A172 (cell line): Measurements from ENCODE around the gene DCST1. TPM values are rescaled to one million over a fixed set of nuclear protein-coding genes. Genes with fewer than 3 reads are reported as not detected.

Source experiments
- DNase-seq: peaks from one replicate; pipeline ENCODE4 v3.0.0-alpha.2; 2015; ENCODE audit warnings: low spot score
- total RNA-seq: library from RNA; depleted of rRNA; stranded (reverse); fragments of >200 nt; shearing (Covaris generic); gene quantifications from 2 replicates; pipeline ENCODE4 v1.2.3, GENCODE V29; 2014

Gene DCST1
- total RNA-seq, 1 experiment from 2014 or later = not detected

DNA sequence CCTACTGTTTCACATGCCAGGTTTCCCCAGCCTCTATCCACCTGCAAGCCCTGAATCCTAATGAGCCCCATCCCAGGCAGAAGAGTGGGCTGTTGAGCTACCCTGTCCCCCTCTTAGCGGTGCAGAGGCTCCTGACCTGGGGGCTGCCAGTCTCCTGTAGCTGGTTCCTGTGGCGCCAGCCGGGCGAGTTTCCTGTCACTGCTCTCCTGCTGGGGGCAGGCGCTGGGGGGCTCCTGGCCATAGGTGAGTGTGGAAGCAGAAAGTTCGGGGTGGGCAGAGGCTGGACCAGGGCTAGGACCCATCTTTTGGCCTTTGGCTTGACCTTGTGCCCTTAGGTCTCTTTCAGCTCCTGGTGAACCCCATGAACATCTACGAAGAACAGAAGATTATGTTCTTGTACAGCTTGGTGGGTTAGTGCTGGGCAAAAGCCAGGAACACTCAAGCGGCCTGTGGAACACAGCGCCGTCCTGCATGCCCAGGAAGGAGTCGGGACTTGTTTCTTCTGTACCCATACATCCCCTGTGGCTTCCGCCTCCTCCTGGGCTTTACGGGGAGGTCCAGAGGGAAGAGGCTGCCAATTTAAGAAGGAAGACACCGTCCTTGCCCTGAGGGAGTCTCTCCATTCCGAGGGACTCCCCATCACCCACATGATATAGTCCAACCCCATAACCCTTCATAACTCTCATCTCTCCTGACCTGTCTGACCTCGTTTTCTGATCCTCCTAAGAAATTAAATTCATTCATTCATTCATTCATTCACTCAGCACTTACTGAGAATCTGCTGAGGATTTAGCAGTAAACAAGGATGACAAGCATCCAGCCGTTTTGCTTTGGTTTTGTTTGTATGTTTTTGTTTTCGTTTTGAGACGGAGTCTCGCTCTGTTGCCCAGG is 939 bp downstream of the DCST1 start:
- DNase-seq = no peak

DNA sequence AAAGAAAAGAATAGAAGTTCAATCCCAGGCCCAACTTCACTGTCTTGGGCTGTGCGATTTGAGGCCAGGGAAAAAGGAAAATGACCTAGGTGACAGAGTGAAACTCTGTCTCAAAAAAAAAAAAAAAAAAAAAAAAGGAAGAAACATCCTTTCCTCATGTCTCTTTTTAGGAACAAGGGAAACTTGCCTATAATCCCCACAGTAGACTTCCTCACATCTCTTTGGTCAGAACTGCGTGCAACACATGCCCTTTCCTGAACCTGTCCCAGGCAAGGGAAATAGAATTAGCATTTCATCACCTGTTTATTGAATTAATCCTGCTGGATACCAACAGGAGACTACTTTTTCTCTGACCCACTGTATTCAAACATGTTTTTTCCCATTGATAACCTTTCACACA is 2.3 kb downstream of the DCST1 start:
- no peak for DNase-seq

DNA sequence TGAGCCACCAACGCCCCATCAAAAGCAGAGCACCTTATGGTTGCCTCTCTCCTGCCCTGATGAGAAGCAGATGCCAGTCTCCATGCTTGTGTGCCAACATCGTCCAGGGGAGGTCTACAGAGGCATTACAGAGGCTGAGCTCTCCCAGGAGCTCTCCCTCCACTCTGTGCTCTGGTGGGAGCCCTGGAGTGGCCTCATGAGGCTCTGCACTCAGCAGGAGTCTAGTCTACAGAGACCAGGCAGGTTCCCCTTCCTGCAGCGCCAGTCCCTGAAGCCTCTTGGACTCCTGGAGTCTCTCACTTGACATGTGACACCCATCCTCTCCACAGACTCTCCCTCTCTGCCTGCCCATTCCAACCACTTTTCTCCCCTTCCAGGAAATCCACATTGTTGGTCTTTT is 3.4 kb downstream of the DCST1 start:
- DNase-seq = no peak

DNA sequence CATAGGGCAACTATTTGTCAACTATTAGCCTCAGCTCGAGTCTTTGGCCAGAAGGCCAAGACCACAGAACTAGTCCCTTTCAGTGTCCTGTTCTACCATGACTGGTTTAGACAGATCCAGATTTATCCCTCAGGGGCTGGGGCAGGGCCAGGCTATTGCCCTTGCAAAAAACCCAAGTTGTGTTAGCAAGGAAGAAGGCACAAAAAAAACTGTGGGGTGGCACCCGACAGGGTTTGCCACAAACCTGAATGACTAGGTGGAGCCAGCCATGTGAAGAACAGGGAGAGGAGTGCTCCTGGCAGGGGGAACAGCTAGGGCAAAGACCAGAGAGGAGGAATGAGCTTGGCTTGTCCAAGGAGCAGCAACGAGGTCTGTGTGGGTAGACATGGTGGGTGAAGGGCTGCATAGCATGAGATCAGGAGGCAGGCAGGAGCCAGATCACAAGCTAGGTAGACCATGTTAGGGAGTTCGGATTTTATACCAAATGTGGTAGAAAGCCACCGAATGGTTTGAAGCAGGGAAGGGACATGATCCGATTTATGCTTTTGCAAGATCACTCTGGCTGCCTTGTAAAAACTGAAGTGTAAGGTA is 4.3 kb downstream of the DCST1 start:
- no peak for DNase-seq

DNA sequence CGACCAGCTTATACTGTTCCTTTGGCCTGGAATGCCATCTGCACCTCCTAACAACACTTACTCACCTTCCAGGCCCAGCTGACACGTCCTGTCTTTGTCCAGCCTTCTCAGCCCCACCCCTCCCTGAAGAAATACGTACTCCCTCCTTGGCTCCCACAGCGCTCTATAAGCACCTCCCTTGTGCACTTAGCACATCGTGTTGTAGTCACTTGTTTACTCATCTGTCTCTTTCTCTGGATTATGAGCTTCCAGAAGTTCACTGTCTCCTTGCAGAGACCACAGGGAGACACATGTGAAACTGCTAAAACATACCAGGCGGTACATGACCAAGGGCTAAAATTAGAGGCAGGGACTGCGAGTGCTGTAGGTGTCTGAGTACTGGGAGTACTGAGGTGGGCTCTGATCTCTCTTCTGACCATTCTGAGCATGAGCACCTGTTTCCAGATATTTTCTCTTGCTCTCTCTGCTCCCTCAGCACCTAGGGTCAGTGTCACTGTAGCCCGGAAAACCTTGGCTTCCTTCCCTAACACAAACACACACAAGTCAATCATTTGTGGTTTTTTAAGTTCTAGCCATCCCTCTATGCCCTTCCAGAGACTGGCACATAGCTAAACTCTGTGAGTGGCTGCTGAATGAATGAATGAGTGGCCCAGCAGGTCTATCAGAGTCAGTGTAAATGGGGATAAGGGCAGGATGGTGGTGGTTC is 5.1 kb downstream of the DCST1 start:
- peak; percentile 73 for DNase-seq

DNA sequence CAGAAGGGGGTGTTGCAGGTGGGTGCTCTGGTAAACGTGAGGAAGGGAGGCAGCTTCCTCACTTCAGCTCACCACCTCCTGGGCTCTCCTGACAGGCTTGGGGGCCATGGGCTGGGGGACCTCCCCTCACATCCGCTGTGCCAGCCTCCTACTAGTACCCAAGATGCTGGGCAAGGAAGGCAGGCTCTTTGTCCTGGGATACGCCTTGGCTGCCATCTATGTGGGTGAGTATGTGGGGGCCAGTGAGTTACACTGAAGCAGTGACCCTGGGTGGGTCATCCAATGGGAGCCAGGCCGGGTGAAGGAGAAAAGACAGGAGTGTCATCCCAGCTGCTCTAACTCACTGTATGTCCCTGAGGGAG is 5.7 kb downstream of the DCST1 start:
- DNase-seq = no peak

DNA sequence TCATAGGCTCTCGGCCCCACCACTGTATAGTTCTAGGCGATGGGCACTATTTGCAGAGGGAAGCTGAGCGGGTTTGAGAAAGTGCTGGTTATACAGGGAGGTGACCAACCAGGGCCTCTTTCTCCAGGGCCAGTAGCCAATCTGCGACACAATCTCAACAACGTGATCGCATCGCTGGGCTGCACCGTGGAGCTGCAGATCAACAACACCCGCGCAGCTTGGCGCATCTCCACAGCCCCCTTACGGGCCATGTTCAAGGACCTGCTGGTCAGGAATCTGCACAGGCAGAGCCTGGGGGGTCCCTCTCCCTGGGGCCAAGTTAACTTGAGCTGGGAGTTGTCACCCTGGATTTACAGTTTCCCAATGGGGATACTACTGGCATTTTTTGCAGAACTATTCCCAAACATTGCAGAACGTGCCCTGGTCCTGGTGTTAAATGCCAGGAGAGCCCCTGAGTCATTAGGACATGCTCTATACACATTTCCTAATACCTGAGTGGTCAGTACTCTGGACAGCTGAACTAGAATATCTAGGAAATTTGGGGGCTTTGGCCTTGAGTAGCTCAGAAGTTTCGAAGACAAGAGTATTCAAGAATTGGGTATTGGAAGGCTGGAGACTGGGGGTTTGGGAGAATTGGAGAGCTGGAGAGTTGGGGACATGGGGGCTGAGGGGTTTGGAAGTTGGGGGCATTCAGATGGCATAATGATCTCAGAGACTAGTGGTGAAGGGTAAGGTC is 6.9 kb downstream of the DCST1 start:
- DNase-seq = no peak

DNA sequence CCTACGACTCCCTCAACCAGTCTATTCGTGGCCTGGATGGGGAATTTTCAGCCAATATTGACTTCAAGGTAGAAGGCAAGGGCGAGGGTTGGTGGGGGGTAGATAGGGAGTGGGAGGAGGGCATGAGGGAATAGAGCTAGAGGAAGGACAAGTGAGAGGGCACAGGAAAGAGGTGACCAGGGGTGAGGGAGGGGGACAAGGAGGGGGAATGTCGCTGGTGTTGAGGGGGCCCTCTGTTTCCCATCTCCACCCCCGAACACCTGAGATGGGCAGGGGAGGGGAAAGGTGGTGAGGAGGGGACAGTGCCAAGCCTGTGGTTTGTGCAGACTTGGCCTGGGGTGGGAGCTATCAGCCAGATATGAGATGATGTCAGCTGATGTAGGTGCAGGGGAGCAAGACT is 9.2 kb downstream of the DCST1 start:
- DNase-seq = no peak

DNA sequence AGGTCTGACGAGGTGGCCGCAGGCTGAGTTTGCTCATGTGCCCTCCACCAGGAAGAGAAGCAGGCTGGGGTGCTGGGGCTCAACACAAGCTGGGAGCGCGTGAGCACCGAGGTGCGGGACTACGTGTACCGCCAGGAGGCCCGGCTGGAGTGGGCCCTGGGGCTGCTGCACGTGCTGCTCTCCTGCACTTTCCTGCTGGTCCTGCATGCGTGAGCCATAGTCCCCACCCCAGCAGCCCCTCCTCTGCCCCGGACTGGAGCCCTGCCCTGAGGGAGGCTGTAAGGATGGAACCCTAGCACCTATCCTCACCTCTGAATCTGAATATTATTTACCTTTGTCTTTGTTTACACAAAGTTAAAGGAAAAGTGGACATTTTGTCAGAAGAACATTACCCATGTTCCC is 9.7 kb downstream of the DCST1 start:
- no peak for DNase-seq

DNA sequence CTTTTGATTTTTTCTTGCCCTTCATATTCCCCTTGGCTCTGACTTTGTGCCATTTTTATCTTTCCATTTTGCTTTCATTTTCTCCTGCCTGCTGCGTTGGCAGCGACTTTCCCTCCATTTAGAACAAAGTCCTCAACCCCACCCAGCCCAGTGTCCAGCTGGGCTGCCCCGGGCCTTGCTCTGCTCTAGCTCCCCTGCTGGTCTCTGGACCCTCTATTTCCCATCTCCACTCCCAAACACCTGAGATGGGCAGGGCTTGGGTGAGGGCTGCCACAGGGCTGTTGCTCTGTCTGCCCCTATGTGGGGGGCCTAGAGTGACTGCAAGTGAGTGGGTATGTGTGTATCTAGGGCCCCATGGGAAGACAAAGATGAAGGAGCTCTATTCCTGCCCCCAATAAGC is 10.2 kb downstream of the DCST1 start:
- DNase-seq = no peak

DNA sequence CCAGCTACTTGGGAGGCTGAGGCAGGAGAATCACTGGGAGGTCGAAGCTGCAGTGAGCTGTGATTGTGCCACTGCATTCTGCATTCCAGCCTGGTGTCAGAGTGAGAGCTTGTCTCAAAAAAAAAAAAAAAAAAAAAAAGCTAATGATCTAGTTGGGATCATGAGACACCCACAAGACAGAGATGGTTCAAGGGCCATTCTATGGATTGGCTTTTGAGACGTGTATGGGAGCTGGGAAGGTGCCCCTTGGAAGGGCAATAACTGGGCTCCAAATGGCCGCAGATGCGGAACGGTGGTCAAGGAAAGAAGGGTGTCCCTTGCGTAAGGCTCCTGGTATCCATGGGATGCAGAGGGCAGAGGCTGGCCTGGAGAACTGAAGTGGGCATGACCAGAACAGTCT is 10.7 kb downstream of the DCST1 start:
- no peak for DNase-seq

DNA sequence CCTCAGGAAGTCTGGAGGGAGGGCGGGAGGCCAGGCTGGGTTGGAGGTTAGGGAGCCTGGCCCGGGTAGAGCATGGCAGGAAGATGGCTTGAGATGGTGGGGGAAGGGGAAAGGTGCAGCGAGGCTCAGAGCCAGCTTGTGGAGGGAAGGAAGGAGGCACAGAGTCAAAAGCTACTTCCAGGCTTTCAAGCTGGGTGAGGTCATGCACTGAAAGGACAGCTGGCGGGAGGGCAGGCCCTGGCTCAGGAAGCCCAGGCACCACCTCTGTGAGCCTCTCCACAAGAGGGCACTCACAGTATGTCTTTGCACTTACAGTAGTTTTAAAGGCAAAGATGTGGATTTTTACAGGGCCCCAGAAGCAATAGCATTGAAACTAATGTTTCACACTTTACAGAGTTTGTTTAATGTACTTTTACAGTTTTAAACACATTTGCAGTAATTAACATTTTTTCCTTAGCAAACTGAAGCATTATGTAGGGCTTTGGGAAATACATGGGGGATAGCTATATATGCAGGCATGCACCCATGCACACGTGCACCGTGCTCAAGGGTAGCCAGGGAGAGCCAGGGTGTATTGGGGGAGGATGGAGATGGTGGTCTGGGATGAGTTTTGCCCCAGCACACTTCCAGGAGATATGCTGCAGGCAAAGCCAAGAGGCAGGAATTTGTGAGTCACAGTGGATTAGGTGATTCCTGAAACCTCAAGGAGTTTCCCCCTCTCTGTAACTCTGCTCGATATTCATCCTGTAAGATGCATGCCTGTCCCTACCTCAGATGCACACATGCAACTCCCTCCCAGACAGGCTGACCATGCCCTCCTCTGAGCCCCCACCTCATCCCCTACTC is 11.4 kb downstream of the DCST1 start:
- DNase-seq = peak; percentile 90

DNA sequence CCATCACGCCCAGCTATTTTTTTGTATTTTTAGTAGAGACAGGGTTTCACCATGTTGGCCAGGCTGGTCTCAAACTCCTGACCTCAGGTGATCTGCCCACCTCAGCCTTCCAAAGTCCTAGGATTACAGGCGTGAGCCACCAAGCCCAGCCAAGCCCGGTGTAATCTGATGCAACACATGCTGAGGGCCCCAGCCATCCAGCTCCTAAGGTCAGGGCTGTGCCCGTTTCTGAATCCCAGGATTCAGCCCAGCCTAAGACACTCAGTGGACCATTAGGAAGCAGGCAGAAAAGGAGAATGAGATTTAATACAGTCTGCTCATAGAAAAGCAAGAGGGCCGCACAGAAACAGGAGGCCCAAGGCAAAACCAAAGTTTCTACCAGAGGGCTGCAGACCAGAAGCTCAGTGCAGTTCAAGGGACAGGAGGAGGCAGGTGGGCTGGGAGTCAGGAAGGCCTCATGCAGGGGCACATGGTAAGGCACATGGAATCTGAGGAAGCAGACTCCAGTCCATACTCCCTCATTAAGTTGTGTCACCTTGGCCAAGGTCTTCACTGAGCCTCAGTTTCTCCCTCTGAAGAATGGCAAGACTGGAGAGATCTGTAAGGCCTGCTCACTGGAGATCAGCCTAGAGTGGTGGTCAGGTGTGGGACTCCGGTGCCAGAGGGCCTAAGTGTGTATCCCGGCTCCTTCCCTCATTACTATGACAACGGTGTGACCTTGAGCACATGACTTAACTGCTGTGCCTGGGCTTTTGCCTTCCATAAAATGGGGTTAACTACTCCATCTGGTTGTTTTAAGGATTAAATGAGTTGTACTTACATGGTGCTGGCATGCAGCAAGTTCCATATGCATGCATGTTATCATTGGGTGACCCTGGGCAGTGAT is 15.1 kb downstream of the DCST1 start:
- no peak for DNase-seq

DNA sequence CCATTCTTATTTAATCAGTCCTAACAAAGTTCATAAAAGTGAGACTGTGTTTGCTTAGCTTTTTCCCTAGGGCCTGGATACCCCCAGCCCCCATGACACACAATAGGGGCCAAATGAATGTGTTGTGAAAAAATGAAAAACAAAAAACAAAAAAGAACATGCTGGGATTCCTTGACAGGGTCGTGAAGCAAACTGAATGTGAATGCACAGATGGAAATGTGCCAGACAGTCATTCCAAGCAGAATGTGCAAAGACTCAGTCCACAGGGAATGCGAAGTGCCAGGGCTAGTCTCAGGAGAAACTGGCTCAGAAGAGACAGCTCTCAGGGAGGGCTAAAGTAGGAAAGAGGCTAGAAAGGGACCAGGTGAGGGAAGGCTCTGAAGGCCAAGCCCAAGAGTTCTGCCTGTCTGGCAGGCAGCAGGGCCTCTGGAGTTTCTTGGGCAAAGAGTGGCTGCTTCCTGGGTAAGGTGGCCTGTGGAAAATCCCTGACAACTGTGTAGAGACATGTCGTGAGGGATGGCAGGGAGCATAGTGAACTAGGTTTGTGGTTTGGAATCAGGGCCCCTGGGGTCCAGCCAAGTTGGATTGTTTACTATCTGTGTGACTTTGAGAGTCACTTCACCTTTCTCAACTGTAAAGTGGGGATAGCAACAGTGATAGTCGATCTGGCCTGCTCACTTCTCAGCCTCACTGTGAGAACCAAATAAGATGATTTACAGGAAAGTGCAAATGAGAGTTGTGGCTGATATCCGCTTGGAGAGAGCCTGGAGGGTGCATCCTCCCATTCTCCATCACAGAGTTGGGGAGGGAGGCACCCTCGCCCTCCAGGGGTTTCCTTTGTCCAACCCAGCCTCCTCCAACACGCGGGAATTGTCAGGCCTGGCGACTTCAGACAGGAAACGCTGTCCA is 16.3 kb downstream of the DCST1 start:
- DNase-seq = peak; percentile 64

DNA sequence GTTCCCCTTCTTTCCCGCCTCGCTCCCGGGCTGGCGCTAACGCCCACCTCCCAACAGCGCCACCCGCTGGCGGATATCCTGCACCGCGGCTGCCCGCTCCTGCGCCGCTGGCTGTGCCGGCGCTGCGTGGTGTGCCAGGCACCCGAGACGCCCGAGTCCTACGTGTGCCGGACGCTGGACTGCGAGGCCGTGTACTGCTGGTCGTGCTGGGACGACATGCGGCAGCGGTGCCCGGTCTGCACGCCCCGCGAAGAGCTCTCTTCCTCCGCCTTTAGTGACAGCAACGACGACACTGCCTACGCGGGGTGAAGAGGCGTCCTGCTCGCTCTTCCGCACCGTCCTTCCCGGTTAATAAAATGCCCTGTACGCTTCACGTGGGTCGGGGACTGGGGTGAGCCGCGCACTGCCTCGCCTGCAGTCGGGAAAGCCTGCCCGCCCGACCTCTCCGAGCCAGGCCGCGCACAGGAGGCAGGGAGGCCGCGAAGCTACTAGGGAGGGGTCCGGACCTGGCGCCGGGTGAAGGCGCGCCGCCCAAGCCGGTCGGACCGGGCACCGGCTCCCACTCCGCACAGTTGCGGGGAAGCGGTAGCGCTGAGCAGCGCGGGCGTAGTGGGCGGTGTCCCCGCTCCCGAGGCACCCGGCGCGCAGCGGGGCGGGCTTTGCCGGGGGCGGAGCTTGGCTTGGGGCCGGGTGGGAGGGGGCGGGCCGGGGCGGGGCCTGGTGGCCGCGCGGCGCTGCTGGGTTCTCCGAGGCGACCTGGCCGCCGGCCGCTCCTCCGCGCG is 17.1 kb downstream of the DCST1 start, which contains the start of gene ADAM15:
Gene ADAM15 (plus strand): TSS at position 757 of the 782 bp plus-strand sequence. CDS start 71 bp downstream, outside the sequence.
- peak; percentile 85 for DNase-seq

DNA sequence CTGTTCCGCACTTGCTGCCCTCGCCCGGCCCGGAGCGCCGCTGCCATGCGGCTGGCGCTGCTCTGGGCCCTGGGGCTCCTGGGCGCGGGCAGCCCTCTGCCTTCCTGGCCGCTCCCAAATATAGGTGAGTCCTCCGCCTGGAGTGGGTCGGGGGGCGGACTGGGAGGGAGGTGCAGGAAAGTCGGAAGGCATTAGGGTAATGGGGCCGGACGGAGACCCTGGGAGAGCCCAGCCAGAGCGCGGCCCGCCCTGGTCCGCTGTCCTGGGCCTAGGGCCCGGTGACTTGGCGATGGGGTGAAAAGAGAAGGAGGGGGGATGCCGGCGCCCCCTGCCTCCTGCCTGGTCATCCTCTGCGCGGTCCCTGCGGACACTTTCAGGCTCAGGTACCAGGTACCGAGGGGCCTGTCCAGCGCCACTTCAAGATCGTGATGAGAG is 17.7 kb downstream of the DCST1 start:
- DNase-seq = no peak

DNA sequence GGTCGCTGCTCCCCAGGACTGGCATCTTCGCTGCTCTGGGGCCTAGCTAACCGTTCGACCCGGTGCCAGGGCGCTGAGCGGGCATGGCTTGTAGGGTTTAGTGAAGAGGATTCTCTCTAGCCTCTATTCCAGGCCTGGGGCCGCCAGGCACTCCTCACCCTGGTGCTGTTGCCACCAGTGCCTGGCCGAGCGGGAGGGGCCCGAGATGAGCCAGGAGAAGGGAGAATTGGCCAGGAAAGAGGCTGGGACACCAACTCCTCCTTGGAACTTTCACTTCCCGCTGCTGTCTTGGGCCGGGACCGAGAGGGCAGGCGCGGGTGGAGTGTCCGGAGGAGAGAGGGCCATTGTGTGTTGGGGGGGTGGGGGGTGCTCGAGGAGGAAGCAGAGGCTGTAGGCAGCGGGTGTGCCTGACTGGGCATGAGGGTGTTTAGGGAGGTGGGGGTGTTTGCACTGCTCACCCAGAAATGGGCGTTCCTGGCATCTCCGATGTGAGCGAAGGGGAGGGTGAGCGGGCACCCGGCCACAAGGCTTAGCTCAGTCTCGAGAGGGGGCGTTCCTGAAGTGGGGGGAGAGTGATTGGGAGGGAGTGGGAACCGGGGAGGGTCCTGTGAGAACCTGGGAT is 18.3 kb downstream of the DCST1 start:
- DNase-seq = peak; percentile 67
